ENCODE data around the gene TMA7B. TPM values are rescaled to one million over a fixed set of nuclear protein-coding genes. Genes with fewer than 3 reads are reported as not detected.

Gene TMA7B
- total and polyA plus RNA-seq, 10 of the 15 experiments (the other 5 are each of a cell fraction or from before 2014, with no cell fraction given): 0.33 to 2.9 (median 1.8) TPM

DNA sequence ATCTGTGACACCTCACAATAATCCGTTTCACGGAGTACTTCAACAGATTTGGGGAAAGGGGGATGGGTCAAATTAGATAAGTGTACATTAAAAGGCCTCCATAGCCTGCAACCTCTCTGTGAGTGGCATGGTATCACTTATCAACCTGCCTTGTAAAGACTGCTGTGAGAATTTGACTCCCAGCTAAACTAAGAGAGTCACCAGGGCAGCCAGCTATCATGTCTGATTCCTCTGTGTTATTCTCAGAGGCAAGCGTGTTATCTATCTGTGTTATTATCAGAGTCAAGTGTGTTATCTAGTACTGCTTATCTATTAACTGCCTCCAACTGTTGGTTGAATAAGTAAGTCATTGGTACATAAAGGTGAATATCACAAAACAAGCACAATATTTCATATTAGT is 30.5 kb downstream of the TMA7B start (continued):
- TF ChIP-seq, protein P1, sequence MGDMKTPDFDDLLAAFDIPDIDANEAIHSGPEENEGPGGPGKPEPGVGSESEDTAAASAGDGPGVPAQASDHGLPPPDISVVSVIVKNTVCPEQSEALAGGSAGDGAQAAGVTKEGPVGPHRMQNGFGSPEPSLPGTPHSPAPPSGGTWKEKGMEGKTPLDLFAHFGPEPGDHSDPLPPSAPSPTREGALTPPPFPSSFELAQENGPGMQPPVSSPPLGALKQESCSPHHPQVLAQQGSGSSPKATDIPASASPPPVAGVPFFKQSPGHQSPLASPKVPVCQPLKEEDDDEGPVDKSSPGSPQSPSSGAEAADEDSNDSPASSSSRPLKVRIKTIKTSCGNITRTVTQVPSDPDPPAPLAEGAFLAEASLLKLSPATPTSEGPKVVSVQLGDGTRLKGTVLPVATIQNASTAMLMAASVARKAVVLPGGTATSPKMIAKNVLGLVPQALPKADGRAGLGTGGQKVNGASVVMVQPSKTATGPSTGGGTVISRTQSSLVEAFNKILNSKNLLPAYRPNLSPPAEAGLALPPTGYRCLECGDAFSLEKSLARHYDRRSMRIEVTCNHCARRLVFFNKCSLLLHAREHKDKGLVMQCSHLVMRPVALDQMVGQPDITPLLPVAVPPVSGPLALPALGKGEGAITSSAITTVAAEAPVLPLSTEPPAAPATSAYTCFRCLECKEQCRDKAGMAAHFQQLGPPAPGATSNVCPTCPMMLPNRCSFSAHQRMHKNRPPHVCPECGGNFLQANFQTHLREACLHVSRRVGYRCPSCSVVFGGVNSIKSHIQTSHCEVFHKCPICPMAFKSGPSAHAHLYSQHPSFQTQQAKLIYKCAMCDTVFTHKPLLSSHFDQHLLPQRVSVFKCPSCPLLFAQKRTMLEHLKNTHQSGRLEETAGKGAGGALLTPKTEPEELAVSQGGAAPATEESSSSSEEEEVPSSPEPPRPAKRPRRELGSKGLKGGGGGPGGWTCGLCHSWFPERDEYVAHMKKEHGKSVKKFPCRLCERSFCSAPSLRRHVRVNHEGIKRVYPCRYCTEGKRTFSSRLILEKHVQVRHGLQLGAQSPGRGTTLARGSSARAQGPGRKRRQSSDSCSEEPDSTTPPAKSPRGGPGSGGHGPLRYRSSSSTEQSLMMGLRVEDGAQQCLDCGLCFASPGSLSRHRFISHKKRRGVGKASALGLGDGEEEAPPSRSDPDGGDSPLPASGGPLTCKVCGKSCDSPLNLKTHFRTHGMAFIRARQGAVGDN (IDR thresholded peaks at IDR 0.05): no peak
- no peak for TF ChIP-seq TARDBP (IDR thresholded peaks at IDR 0.05; ENCODE audit: borderline replicate concordance)
- TF ChIP-seq RAD51 (IDR thresholded peaks at IDR 0.05): no peak

GRCh38 chr22:39991159-39991860 is 31.1 kb downstream of the TMA7B start:
- ChIA-PET SMC1A (ENCODE audit: uncharacterized antibody, unreplicated experiment) (interaction anchor here (0.9 to 1.5 kb wide), 2 partner anchors 26 to 49 kb away, joined by 3 read pairs; no protein-coding TSS in a partner anchor), CTCF (interaction anchor here (1.0 to 1.8 kb wide), 3 partner anchors 21 to 58 kb away, joined by 3 to 10 read pairs (median 5); no protein-coding TSS in a partner anchor), POLR2A (no interaction called here), RAD21 (ENCODE audit: unreplicated experiment) (no interaction called here)
- no TSS peak for BruUV-seq (replicated peaks)
- Histone ChIP-seq H3K4me2 (ENCODE audit: control insufficient read depth, insufficient read depth) (no peak overlapping the region), H4K20me1 (ENCODE audit: control insufficient read depth, insufficient read depth) (no peaks in the 10 kb centered on the region), H3K9me3 (replicated peaks; ENCODE audit: control insufficient read depth, insufficient read depth, low read length) (no peaks in the 10 kb centered on the region), H3K36me3 (ENCODE audit: control insufficient read depth in 2 of 2, insufficient read depth in 2 of 2, low read length in 1 of 2) (no peaks in the 10 kb centered on the region), H3K4me1 (ENCODE audit: control insufficient read depth, insufficient read depth, low read length) (no peaks in the 10 kb centered on the region; the same call in 1 of the 2 replicates), H3K79me2 (ENCODE audit: control insufficient read depth, insufficient read depth, low read length) (no peaks in the 10 kb centered on the region), H3K9ac (ENCODE audit: control insufficient read depth, insufficient read depth, low read length) (no peak overlapping the region), H3K27me3 (replicated peaks in 1 of 2; ENCODE audit: control insufficient read depth in 2 of 2, insufficient read depth in 2 of 2, low read length in 1 of 2) (peaks cover 3 to 6% of the 10 kb centered on the region in 2 experiments), H2AFZ (ENCODE audit: control insufficient read depth, low read depth, low read length) (no peak overlapping the region), H3K4me3 (no peak overlapping the region), H3K27ac (ENCODE audit: control insufficient read depth, insufficient read depth) (no peak overlapping the region)
- no peak for DNase-seq (ENCODE audit: low read depth, low spot score)
- ATAC-seq: no peak
- intact Hi-C loops (cut with micrococcal nuclease; ENCODE audit: unreplicated experiment): no loop called here
- TF ChIP-seq ATF2 (IDR thresholded peaks at IDR 0.05; ENCODE audit: low read length) (no peak), MTA2 (IDR thresholded peaks at IDR 0.05; ENCODE audit: low read depth) (no peak)
- WGBS (ENCODE audit: insufficient coverage, insufficient replicate concordance, low lambda C conversion rate, missing lambda C conversion rate): 62% methylated on average over 9 of the region's 9 CpGs
- FAIRE-seq: no peak
- in situ Hi-C loops (cut with MboI): no loop called here

Data from GM12878 (cell line).